ENCODE data around the gene GALNT14. TPM values are rescaled to one million over a fixed set of nuclear protein-coding genes. Genes with fewer than 3 reads are reported as not detected.

Gene GALNT14
- total RNA-seq, 1 experiment from 2014 or later = 0.21 TPM

DNA sequence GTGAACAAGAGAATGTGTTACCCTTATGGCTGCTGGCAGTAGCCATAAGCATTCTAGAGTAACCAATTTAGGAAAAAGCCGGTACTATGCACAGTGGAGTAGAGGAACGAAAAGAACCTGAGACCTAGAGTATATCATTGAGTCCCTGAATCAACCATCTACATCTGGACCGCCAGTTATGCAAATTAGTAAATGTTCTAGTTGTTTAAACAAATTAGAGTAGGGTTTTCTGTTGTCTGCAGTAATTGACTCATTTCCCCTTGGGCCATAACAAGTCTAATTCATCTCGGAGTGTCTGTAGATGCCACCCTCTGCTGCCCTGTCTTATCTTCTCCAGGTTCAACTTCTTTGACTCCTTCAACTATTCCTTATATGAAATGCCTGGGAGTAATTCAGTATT lies 270.9 kb downstream of the GALNT14 start:
- Histone ChIP-seq H3K27ac (no peak overlapping the region), H3K4me3 (no peak overlapping the region), H3K27me3 (replicated peaks) (no peaks in the 10 kb centered on the region), H3K9me3 (replicated peaks) (no peaks in the 10 kb centered on the region), H3K4me1 (replicated peaks) (no peaks in the 10 kb centered on the region), H3K36me3 (no peaks in the 10 kb centered on the region)
- no peak for DNase-seq (ENCODE audit: low read depth in 1 of 2, low spot score in 2 of 2)

DNA sequence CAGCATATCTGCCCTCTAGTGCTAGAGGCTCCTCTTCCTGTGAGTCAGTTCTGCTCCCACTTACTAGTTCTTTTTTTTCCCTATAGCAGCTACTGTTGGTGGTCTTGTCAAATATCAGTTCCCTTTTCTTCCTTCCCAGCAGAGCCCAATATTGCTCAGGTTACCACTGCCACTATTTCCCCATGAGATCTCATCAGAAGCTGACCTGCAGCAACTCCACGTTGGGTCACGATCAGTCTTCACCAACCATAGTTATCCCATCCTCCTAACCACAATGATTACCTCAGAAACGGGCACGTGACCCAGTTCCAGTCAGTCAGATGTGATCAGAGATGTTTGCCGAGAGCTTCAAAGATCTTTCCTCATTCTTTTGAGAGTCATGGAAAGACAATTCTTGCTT lies 271.3 kb downstream of the GALNT14 start:
- DNase-seq (ENCODE audit: low read depth in 1 of 2, low spot score in 2 of 2) = no peak
- Histone ChIP-seq H3K4me3 (no peak overlapping the region), H3K4me1 (replicated peaks) (no peaks in the 10 kb centered on the region), H3K27me3 (replicated peaks) (no peaks in the 10 kb centered on the region), H3K9me3 (replicated peaks) (no peaks in the 10 kb centered on the region), H3K27ac (no peak overlapping the region), H3K36me3 (no peaks in the 10 kb centered on the region)

DNA sequence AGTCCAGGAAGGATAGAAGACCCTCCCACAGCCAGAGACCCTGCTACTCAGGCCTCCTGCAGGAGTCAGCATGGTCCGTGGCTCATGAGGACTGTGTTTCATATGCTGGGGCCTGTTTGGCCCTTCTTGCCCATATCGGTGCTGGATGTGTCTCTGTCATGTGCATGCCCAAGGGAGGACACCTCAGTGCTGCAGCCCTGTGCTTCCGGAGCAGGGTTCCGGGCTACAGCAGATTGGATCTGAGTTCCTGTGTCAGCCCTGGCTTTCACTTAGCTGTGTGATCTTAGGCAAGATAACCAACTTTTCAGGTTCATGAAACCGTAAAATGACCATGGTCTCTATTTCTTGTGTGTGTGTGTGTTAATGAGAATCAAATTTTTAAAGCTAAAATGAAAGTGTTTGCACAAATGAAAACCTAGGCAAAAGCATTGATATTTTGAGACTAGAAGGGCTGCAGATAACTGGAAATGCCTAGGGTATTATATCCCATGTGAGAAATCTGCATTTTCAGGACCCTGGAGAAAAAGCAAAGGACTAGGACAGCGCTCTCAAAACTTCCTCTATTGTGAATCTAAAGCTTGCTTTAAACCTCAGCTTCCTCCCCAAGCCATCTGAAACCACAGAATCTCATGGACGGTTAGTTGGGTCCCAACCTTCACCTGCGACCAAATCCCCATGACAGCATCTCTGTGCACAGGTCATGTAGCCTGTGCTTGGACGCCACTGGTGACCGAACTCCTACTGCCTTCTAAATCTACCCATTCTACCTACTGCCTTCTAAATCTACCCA lies 272.2 kb downstream of the GALNT14 start:
- no peak for DNase-seq (ENCODE audit: low read depth in 1 of 2, low spot score in 2 of 2)
- Histone ChIP-seq H3K27ac (no peak overlapping the region), H3K9me3 (replicated peaks) (no peaks in the 10 kb centered on the region), H3K4me3 (no peak overlapping the region), H3K36me3 (no peaks in the 10 kb centered on the region), H3K4me1 (replicated peaks) (no peaks in the 10 kb centered on the region), H3K27me3 (replicated peaks) (no peaks in the 10 kb centered on the region)

DNA sequence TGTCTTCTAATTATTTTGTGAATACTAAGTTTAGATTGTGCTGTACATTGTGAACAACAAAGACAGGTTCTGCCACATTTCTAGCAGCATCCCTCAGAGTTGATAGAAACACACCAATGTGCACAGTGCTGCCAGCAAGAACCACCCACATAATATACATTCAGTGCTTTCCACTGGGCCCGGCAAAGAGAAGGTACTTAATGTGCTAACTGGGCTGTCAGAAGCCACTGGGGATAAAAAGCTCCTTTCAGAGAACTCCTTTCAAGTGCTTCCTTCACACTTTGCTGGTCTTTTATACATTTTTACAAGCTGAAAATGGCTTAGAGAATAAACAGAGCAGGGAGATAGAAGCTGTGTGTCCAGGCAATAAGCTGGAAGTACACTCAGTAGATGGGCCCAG lies 273.0 kb downstream of the GALNT14 start:
- Histone ChIP-seq H3K27me3 (replicated peaks) (no peaks in the 10 kb centered on the region), H3K4me1 (replicated peaks) (no peaks in the 10 kb centered on the region), H3K36me3 (no peaks in the 10 kb centered on the region), H3K4me3 (no peak overlapping the region), H3K27ac (no peak overlapping the region), H3K9me3 (replicated peaks) (no peaks in the 10 kb centered on the region)
- DNase-seq (ENCODE audit: low read depth in 1 of 2, low spot score in 2 of 2) = no peak

DNA sequence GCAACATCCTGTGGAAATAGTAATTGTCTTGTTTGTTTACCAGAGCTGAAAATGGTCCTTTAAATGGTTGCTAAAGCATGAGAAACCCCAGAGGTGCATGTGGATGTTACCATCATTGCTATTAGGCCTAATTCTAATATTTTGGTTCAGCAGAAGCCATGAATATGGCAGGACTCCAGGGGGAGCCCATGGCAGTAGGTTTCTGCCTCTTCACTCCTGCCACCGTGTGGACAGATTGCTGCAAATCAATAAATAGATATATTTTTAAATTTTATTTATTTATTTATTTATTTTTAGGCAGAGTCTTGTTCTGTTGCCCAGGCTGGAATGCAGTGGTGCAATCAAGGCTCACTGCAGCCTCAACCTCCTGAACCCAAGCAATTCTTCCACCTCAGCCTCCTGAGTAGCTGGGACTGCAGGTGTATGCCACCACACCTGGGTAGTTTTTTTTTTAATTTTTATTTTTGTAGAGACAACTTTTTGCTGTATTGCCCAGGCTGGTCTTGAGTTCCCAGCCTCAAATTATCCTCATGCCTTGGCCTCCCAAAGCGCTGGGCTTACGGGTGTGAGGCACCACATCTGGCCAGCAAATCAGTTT lies 276.1 kb downstream of the GALNT14 start:
- peak; percentile 20 to 68 for DNase-seq (ENCODE audit: low read depth in 1 of 2, low spot score in 2 of 2)
- Histone ChIP-seq H3K27me3 (replicated peaks) (no peaks in the 10 kb centered on the region), H3K4me3 (no peak overlapping the region), H3K9me3 (replicated peaks) (no peaks in the 10 kb centered on the region), H3K36me3 (no peaks in the 10 kb centered on the region), H3K4me1 (replicated peaks) (no peaks in the 10 kb centered on the region), H3K27ac (no peak overlapping the region)

DNA sequence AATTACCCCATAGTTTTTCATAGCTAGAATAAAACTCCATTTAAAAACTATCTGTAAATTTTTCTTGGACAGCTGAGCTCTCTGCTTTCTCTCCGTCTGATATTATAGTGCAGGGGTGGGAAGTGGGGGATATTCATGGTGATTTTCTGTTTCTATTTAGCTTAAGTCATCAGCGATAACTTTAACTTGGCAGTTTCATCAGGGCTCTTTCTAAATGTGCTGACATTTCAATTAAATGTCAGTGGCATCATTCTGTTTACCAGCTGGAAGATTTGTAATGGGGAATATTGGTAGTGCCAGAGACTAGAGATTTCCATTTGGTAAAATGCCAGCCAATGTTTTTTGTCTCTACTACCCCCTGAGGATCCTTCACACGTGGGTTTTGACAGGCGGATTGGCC lies 277.5 kb downstream of the GALNT14 start:
- Histone ChIP-seq H3K4me1 (replicated peaks) (no peaks in the 10 kb centered on the region), H3K27ac (no peak overlapping the region), H3K36me3 (no peaks in the 10 kb centered on the region), H3K27me3 (replicated peaks) (no peaks in the 10 kb centered on the region), H3K9me3 (replicated peaks) (no peaks in the 10 kb centered on the region), H3K4me3 (no peak overlapping the region)
- DNase-seq (ENCODE audit: low read depth in 1 of 2, low spot score in 2 of 2) = no peak

Other genes starting within 250 kb of the GALNT14 start
- 0.41 TPM in 1 of 2 replicates, not detected in the other for gene CAPN14, start 79.1 kb upstream of the GALNT14 start, total RNA-seq (2014; rRNA removed; shearing (Covaris generic))
- gene EHD3, start 95.7 kb upstream of the GALNT14 start, total RNA-seq (2014; rRNA removed; shearing (Covaris generic)) = 3.0 and 8.1 TPM in 2 replicates

Data from SJSA1 (cell line).